ENCODE results near the gene LST1. TPM values are rescaled to one million over a fixed set of nuclear protein-coding genes. Genes with fewer than 3 reads are reported as not detected.

LST1 gene
- total RNA-seq, 1 donor: 74.9 TPM

GRCh38 chr6:31636698-31637596, 50.9 kb downstream of the LST1 start:
- no peak for DNase-seq (ENCODE audit: low read depth in 2 of 3, low spot score in 2 of 3)

Small RNA genes within 50 kb of the gene (small RNA-seq; reads per million reads assigned to genes)
- gene MIR6832 (not detected), gene SNORA38 (38.3 reads per million, percentile 96 among the genes with 10 or more reads in this experiment), gene SNORD117 (407 reads per million, percentile 98 among the genes with 10 or more reads in this experiment), gene SNORD84 (not detected), gene UQCRHP1 (not detected)

Other genes with a start within 250 kb of the LST1 start
- gene HLA-B, start 229.1 kb upstream of the LST1 start, total RNA-seq: 2,264 TPM
- 15.9 TPM for gene MICA, start 182.7 kb upstream of the LST1 start, total RNA-seq
- gene MICB, start 88.1 kb upstream of the LST1 start, total RNA-seq: 15.1 TPM
- not detected for gene MCCD1, start 57.3 kb upstream of the LST1 start, total RNA-seq
- 571 TPM for gene DDX39B, start 44.3 kb upstream of the LST1 start, total RNA-seq
- 1.1 TPM for gene ATP6V1G2, start 39.7 kb upstream of the LST1 start, total RNA-seq
- 33.7 TPM for gene NFKBIL1, start 38.7 kb upstream of the LST1 start, total RNA-seq
- gene LTA, start 14.0 kb upstream of the LST1 start, total RNA-seq: under 0.01 TPM
- gene TNF, start 10.7 kb upstream of the LST1 start, total RNA-seq: 0.27 TPM
- 31.0 TPM for gene LTB, start 3.9 kb upstream of the LST1 start, total RNA-seq
- 0.27 TPM for gene NCR3, start 6.7 kb downstream of the LST1 start, total RNA-seq
- gene AIF1, start 29.0 kb downstream of the LST1 start, total RNA-seq: 66.8 TPM
- 117 TPM for gene PRRC2A, start 34.4 kb downstream of the LST1 start, total RNA-seq
- 172 TPM for gene BAG6, start 66.4 kb downstream of the LST1 start, total RNA-seq
- gene APOM, start 69.6 kb downstream of the LST1 start, total RNA-seq: 3.8 TPM
- 19.1 TPM for gene C6orf47, start 74.5 kb downstream of the LST1 start, total RNA-seq
- 16.2 TPM for gene GPANK1, start 78.7 kb downstream of the LST1 start, total RNA-seq
- gene CSNK2B, start 79.8 kb downstream of the LST1 start, total RNA-seq: 232 TPM
- gene LY6G5B, start 83.7 kb downstream of the LST1 start, total RNA-seq: 7.8 TPM
- gene LY6G5C, start 94.8 kb downstream of the LST1 start, total RNA-seq: 3.5 TPM
- 75.4 TPM for gene ABHD16A, start 117.0 kb downstream of the LST1 start, total RNA-seq
- gene LY6G6F, start 120.6 kb downstream of the LST1 start, total RNA-seq: 0.54 TPM
- 1.6 TPM for gene LY6G6D, start 129.1 kb downstream of the LST1 start, total RNA-seq
- 0.54 TPM for gene LY6G6C, start 135.5 kb downstream of the LST1 start, total RNA-seq
- gene MPIG6B, start 137.1 kb downstream of the LST1 start, total RNA-seq: 7.8 TPM
- 223 TPM for gene DDAH2, start 143.0 kb downstream of the LST1 start, total RNA-seq
- 794 TPM for gene CLIC1, start 150.3 kb downstream of the LST1 start, total RNA-seq
- 32.3 TPM for gene MSH5, start 153.7 kb downstream of the LST1 start, total RNA-seq
- 0.27 TPM for gene SAPCD1, start 176.4 kb downstream of the LST1 start, total RNA-seq
- gene VWA7, start 191.1 kb downstream of the LST1 start, total RNA-seq: 2.4 TPM
- 52.0 TPM for gene VARS1, start 209.5 kb downstream of the LST1 start, total RNA-seq
- 70.6 TPM for gene LSM2, start 220.7 kb downstream of the LST1 start, total RNA-seq
- gene HSPA1L, start 229.0 kb downstream of the LST1 start, total RNA-seq: 1.9 TPM
- gene HSPA1A, start 229.3 kb downstream of the LST1 start, total RNA-seq: 358 TPM
- gene HSPA1B, start 241.5 kb downstream of the LST1 start, total RNA-seq: 303 TPM

All from hematopoietic multipotent progenitor cell (in vitro differentiated cells).